Neural cell (in vitro differentiated cells): Measurements from ENCODE around the gene PRDX3. TPM values are rescaled to one million over a fixed set of nuclear protein-coding genes. Genes with fewer than 3 reads are reported as not detected.

Experiments
- H2AFZ ChIP-seq: fragments of 200-600, 300-800 bp; sonication (generic), shearing (Covaris generic); 2 replicates; pipeline ENCODE4 v1.6.0; 2014; ENCODE audit warnings: low read depth, mild to moderate bottlenecking, antibody characterized with exemption, low read length, moderate library complexity
- H3F3A ChIP-seq: fragments of 200-600 bp; shearing (Covaris generic); 2 replicates; pipeline ENCODE4 v1.6.1; 2016; ENCODE audit warnings: mild to moderate bottlenecking, moderate library complexity, mixed read lengths, antibody characterized with exemption, low read length; ENCODE audit not compliant: insufficient read depth, poor library complexity, severe bottlenecking
- H3K27ac ChIP-seq: fragments of 200-600, 300-800 bp; sonication (generic), shearing (Covaris generic); 2 replicates; pipeline ENCODE4 v1.5.1; 2014; ENCODE audit warnings: mild to moderate bottlenecking, low read length, moderate library complexity
- H3K27me3 ChIP-seq: fragments of 300-800, 200-600 bp; sonication (generic), shearing (Covaris generic); 2 replicates; pipeline ENCODE4 v1.6.0; 2014; ENCODE audit warnings: mild to moderate bottlenecking, low read depth, low read length, moderate library complexity; ENCODE audit not compliant: insufficient read depth
- H3K36me3 ChIP-seq: fragments of 300-800, 200-600 bp; sonication (generic), shearing (Covaris generic); 2 replicates; pipeline ENCODE4 v1.5.1; 2014; ENCODE audit warnings: mild to moderate bottlenecking, antibody characterized with exemption, low read length, moderate library complexity; ENCODE audit not compliant: insufficient read depth
- H3K4me2 ChIP-seq: fragments of 300-800, 200-600 bp; sonication (generic), shearing (Covaris generic); 2 replicates; pipeline ENCODE4 v1.6.0; 2014; ENCODE audit warnings: mild to moderate bottlenecking, low read length
- H3K4me3 ChIP-seq: fragments of 300-800, 200-600 bp; sonication (generic), shearing (Covaris generic); 2 replicates; pipeline ENCODE4 v1.5.1; 2014; ENCODE audit warnings: mild to moderate bottlenecking, low read length, moderate library complexity
- H3K79me2 ChIP-seq: fragments of 200-600 bp; shearing (Covaris generic); replicated peaks from 2 replicates; pipeline ENCODE4 v1.6.0; 2014; ENCODE audit warnings: mild to moderate bottlenecking, low read length, moderate library complexity; ENCODE audit not compliant: insufficient read depth
- H3K9ac ChIP-seq: fragments of 300-800, 200-600 bp; sonication (generic), shearing (Covaris generic); 2 replicates; pipeline ENCODE4 v1.6.1; 2016; ENCODE audit warnings: mild to moderate bottlenecking, low read length, mixed read lengths
- H3K9me2 ChIP-seq: fragments of 200-600 bp; shearing (Covaris generic); 2 replicates; pipeline ENCODE4 v1.6.1; 2016; ENCODE audit warnings: mild to moderate bottlenecking, low read length, mixed read lengths; ENCODE audit not compliant: insufficient read depth
- H3K9me3 ChIP-seq: fragments of 200-600, 300-800 bp; sonication (generic), shearing (Covaris generic); 2 replicates; pipeline ENCODE4 v1.6.1; 2016; ENCODE audit warnings: mild to moderate bottlenecking, mixed run types, low read length, moderate library complexity, mixed read lengths
- H4K20me1 ChIP-seq: fragments of 200-600 bp; shearing (Covaris generic); 2 replicates; pipeline ENCODE4 v1.6.1; 2016; ENCODE audit warnings: mild to moderate bottlenecking, mixed run types; ENCODE audit not compliant: insufficient read depth
- CTCF ChIP-seq: fragments of 450-650 bp; IDR thresholded peaks from 2 replicates; pipeline ENCODE4 v1.5.1; 2014; ENCODE audit warnings: antibody characterized with exemption, mild to moderate bottlenecking, moderate library complexity; ENCODE audit not compliant: poor library complexity, severe bottlenecking
- EP300 ChIP-seq: fragments of 450-650 bp; conservative IDR thresholded peaks from 2 replicates; pipeline ENCODE4 v1.6.1; 2014; ENCODE audit warnings: antibody characterized with exemption, mild to moderate bottlenecking, moderate library complexity; ENCODE audit not compliant: poor library complexity, severe bottlenecking
- EZH2 ChIP-seq: fragments of 200-600, 300-800 bp; shearing (Covaris generic), sonication (generic); IDR thresholded peaks from 2 replicates; pipeline ENCODE4 v1.6.1; 2014; ENCODE audit warnings: antibody characterized with exemption, low read length, borderline replicate concordance, mild to moderate bottlenecking; ENCODE audit not compliant: insufficient read depth, poor library complexity, severe bottlenecking
- MXI1 ChIP-seq: fragments of 450-650 bp; conservative IDR thresholded peaks from 2 replicates; pipeline ENCODE4 v1.6.1; 2014; ENCODE audit warnings: antibody characterized with exemption, mild to moderate bottlenecking; ENCODE audit not compliant: poor library complexity, severe bottlenecking
- POLR2AphosphoS5 ChIP-seq: IDR thresholded peaks from 2 replicates; pipeline ENCODE4 v1.6.1; 2012
- RAD21 ChIP-seq: fragments of 450-650 bp; conservative IDR thresholded peaks from 2 replicates; pipeline ENCODE4 v1.6.1; 2014; ENCODE audit warnings: antibody characterized with exemption, mild to moderate bottlenecking, moderate library complexity
- REST ChIP-seq: IDR thresholded peaks from 2 replicates; pipeline ENCODE4 v1.6.1; 2012; ENCODE audit warnings: borderline replicate concordance
- SMC3 ChIP-seq: fragments of 450-650 bp; conservative IDR thresholded peaks from 2 replicates; pipeline ENCODE4 v1.6.1; 2014; ENCODE audit warnings: antibody characterized with exemption, mild to moderate bottlenecking, moderate library complexity; ENCODE audit not compliant: poor library complexity
- TAF1 ChIP-seq: IDR thresholded peaks from 2 replicates; pipeline ENCODE4 v1.6.1; 2012; ENCODE audit warnings: low read depth
- polyA plus RNA-seq: library from polyadenylated mRNA; depleted of rRNA; stranded (reverse); fragments of >200 nt; gene quantifications from 2 replicates; pipeline ENCODE4 v1.2.3, GENCODE V29; 2014

Gene PRDX3
- polyA plus RNA-seq, 1 donor from 2014 or later = 258 TPM

GRCh38 chr10:119159332-119159731 is 19.3 kb downstream of the PRDX3 start:
- Histone ChIP-seq H3K9me2 (no peaks in the 10 kb centered on the region), H3K27ac (no peak overlapping the region), H3K9ac (no peak overlapping the region), H4K20me1 (no peaks in the 10 kb centered on the region), H3K9me3 (no peaks in the 10 kb centered on the region), H3K79me2 (no peaks in the 10 kb centered on the region), H3K36me3 (no peaks in the 10 kb centered on the region), H3K4me2 (no peak overlapping the region), H3F3A (no peaks in the 10 kb centered on the region), H3K4me3 (no peak overlapping the region), H3K27me3 (no peaks in the 10 kb centered on the region), H2AFZ (no peak overlapping the region)
- no peak for TF ChIP-seq POLR2AphosphoS5
- no peak for TF ChIP-seq EZH2
- no peak for TF ChIP-seq EP300
- TF ChIP-seq RAD21 = no peak
- TF ChIP-seq MXI1 = no peak
- TF ChIP-seq REST = no peak
- TF ChIP-seq CTCF = no peak
- TF ChIP-seq TAF1 = no peak
- no peak for TF ChIP-seq SMC3

GRCh38 chr10:119153661-119154060 is 25.0 kb downstream of the PRDX3 start:
- Histone ChIP-seq H3K9me3 (no peaks in the 10 kb centered on the region), H3K4me2 (no peak overlapping the region), H3K79me2 (no peaks in the 10 kb centered on the region), H3K27ac (no peak overlapping the region), H2AFZ (no peak overlapping the region), H3F3A (no peaks in the 10 kb centered on the region), H4K20me1 (no peaks in the 10 kb centered on the region), H3K9me2 (no peaks in the 10 kb centered on the region), H3K27me3 (no peaks in the 10 kb centered on the region), H3K9ac (no peak overlapping the region), H3K4me3 (no peak overlapping the region), H3K36me3 (no peaks in the 10 kb centered on the region)
- TF ChIP-seq EZH2 (no peak), REST (no peak), RAD21 (no peak), TAF1 (no peak), EP300 (no peak), CTCF (no peak), SMC3 (no peak), POLR2AphosphoS5 (no peak)
